GOT3 (cell line): Measurements from ENCODE around the gene RHOT1.
"Not testable (repeated sequence)": the region's sequence is repeated elsewhere in the genome, so short reads cannot be mapped to it uniquely, and the experiment has no call there.

ENCODE experiments used
- DNase-seq: peaks from one replicate; lab custom pipeline; 2025; ENCODE audit warnings: mixed read lengths; lab: John Stamatoyannopoulos, UW

The RHOT1 gene

GRCh38 chr17:32227910-32228309 is 85.6 kb downstream of the RHOT1 start:
- no peak for DNase-seq

- DNase-seq = no peak
Observed at GRCh38 chr17:32235588-32235987, 93.3 kb downstream of the RHOT1 start.

DNA sequence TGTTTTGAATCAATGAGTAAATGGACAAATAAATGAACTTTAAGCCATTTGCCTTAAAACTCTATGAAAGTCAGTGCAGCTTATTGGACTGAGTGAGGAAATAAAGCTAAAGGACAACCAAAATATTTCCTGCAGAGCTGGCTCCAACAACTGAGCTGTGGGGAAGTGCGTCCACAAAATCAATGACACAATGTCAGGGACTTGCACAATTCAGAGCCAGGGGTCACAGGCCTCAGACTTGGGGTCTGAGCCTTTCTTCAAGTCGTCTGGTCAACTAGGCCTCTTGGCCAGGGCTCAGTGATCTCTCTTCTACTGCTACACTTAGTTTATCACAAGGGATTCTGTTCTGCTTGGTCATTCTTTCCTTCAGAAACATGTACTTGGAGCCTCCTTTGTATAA is 97.2 kb downstream of the RHOT1 start:
- no peak for DNase-seq

GRCh38 chr17:32240750-32241149 is 98.4 kb downstream of the RHOT1 start:
- no peak for DNase-seq

- no peak for DNase-seq
Observed at GRCh38 chr17:32241640-32242039, 99.3 kb downstream of the RHOT1 start.

- DNase-seq = no peak
Observed at GRCh38 chr17:32249475-32249874, 107.2 kb downstream of the RHOT1 start.

GRCh38 chr17:32253117-32253611 is 110.9 kb downstream of the RHOT1 start:
- peak; percentile 33 for DNase-seq

- no peak for DNase-seq
Observed at GRCh38 chr17:32256012-32256700, 113.9 kb downstream of the RHOT1 start.

DNA sequence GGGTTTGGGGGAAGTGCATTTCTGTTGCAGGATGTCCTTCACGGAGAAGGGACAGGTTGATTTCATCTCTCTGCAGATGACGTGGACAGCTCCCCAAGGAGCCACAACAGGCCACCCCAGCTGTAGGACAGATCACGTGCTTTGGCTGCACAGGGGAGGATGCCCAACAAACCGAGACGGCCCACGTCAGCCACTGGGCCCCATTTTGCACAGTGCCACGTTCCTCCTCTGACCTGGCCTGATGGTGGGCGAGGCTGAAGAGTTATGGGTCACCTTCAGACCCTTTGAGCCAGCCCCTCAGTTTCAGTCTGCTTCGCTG is 114.4 kb downstream of the RHOT1 start:
- DNase-seq = no peak

DNA sequence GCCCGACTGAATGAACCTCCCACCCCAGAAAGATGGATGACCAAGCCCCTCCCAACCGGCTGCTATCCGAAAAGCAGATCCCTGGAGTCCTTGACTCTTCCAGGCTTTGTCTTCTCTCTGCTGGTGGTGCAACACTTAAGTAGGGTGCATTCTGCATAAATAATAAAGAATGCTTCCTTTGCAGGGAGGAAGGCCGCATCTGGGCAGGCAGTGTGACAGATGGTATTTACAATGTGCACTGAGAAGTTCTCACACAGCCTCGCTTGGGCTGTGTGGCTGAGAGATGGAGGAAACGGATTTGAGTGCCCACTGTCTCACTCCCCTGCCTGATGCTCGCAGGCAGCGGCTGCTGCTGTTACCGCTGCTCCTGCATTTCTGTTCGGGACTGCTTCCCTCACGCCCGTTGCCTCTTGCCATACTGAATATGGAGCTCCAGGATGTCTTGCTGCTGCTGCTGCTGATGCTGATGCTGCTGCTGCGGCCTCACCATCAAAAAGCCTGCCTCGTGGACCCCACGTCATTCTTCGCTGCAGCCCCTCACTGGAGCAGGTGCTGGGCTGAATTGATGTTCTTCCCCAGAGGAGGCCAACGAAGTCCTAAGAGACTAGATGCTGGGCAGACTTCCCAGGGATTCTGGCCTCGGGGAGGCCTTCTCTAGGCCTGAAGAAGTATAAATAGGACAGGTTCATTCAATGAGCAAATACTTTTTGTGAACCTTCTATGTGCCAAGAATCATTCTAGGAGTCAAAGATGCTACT is 116.3 kb downstream of the RHOT1 start:
- DNase-seq = no peak

- no peak for DNase-seq
Observed at GRCh38 chr17:32259586-32259985, 117.3 kb downstream of the RHOT1 start.

GRCh38 chr17:32261417-32261736 is 119.1 kb downstream of the RHOT1 start:
- DNase-seq = no peak

DNA sequence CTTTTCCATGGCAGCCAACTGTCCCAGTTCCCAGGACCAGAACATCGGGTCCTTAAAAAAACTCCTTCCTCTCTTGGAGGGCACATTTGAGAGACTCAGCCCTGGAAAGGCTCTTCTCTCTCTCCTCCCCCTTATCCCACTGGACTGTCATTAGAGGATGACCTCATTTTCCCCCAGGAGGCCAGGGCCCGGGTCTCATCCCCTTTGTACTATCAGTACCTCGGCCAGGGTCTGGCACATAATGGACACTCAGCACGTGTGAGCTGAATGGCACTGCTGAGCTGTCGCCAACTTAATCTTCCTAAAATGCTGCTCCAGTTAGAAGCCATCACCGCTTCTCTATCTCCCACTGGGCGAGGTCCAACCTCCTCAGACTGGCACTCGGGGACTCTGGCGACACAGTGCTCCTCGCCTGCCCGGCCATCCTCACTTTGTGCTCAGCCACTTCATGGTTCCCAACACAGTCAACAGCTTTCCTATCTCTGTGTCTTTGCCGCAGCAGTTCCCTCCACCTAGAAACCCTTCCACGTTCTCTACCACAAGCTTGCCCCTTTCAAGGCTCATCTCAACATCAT is 119.7 kb downstream of the RHOT1 start:
- no peak for DNase-seq

DNA sequence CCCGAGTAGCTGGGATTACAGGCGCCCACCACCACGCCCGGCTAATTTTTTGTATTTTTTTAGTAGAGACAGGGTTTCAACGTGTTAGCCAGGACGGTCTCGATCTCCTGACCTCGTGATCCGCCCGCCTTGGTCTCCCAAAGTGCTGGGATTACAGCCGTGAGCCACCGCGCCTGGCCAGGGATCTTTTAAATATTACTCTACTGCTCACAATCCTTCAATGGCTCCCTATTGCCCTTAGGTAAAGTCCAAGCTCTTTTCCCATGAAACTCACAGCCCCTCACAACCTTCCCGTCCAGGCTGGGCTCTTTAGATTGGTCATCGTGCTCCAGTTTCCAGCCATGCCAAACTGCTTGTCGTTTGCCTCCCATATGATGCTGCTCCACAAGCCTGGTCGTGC is 121.2 kb downstream of the RHOT1 start:
- not testable (repeated sequence) for DNase-seq

DNA sequence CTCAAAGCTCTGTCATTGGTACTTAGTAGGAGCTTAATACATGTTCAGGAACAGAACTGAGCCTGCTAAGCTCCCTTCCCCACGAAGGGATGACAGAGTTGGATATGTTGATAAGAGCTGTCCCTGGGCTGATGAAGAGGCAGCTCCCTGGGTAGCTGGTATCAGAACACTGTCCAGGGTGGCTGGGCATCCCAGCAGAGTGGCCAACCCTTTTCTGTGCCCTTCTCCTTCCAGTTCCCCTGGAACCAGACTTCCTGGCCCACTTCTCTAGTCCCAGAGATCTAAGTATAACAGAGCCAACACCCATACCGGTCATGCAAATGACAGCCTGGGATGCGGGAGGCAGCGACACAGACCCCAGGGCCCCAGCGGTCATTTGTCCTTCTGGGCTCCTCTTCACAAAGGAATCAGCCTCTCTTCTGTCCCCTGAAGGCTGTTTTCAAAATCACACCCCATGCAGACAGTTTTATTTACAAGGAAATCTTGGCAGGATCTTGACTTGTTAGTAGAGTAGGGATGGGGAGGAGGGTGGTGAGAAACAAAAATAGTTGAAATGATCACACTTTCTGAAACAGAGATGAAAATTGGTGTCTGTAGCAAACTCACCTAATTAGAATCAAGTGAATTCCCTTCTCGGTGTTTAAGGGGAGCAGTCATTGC is 122.0 kb downstream of the RHOT1 start:
- DNase-seq = no peak

- no peak for DNase-seq
Observed at GRCh38 chr17:32264823-32265191, 122.5 kb downstream of the RHOT1 start.

DNA sequence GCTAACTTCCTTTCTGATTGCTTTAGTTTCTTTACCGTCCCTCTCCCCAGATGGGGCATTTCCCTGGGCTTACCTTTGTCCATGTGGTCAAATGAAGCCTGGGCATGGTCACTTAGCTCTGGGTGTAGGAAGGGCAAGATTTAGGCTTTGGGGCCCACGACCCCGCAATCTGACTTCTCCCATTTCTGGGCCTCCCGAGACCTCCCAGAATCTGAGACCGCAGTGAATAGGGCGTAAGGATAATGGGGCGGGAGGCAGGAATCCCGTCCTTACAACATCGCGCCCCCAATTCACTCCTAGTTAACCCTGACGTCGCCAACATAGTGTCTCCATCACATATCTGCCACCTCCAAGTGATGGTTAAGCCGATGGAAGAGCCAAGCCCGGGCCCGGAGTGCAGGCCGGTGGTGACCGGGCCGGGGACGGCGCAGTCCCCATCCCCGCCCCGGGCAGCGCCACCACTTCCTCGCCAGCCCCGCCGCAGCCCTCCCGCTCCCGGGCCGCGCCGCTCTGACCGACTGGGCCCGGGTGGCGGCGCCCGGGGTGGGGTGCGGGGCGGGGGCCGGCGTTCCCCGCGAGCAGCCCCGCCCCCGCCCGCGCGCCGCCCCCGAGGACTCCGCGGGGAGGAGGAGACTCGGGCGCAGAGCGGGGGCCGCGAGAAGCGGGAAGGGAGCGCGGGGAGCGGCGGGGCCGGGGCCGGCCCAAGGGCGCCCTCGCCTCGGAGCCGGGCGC is 123.1 kb downstream of the RHOT1 start, which contains the start of gene RHBDL3:
Gene RHBDL3, plus strand, starts transcription at position 641 of the 732 bp plus-strand sequence. CDS start 358 bp downstream, outside the sequence.
- no peak for DNase-seq

- DNase-seq = no peak
Observed at GRCh38 chr17:32266051-32266388, 123.7 kb downstream of the RHOT1 start.

DNA sequence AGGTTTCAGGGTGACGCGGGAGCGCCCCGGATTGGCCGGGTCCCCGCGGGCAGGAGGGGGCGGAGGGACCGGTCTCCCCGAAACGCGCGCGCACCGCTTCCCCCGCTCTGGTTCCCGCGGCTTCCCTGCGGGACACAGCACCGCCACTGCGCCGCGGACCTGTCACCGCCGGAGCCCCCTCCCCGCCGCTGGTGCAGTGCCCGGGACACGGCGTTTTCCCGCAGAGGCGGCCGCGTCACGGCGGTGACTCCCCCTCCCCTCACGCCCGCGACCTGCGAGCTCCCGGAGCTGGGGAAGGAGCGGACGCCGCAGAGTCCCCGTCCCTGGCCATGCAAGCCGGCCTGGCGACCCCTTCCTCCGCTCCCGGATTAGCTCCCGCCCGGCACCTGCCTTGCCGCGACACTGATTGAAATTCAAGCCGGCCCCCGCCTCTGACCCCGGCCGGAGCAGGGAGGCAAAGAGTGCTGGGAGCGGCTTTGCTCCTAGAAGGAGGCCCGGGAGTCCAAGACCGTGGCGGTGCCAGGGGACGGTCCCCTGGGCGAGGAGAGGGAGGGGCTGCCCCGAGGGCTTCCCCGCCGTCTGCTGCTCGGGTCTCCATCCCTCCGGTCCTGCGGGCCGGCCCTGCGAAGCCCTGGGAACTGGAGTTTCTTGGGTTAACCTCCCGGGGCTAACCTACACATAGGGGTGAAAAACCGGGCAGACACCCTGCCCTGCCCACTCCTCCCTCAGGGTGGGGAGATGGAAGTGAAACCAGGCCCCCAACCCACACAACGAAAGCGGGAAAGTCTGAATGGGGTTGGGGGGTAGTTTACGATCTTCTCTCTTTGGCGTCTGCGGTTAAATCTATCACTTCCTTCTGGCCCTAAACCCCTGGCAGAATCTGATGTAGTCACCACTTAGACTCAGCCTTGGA is 124.3 kb downstream of the RHOT1 start:
- no peak for DNase-seq

DNA sequence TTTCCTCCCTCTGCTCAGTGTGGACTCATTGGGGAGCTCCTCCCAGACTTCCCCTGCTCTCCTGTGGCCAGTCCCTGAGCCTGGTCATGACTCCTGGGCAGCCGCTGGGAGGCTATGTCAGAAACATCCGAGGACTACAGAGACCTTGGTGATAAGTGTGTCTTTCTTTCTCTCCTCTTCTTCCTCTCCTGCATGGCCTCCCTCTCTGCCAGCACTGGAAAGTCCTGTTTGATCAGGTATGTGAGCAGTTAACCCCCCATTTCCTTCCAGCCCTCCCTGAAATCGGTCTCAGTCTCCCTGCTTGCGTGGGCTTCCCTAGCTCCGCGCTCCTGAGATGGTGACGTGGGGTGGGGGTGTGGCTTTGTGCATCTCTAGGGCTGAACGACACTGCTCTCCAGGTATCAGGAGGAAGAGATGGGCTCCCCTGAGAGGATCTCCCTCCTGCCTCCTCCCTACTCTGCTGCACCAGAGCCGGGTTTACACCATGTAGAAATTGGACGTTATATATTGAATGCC is 125.4 kb downstream of the RHOT1 start:
- DNase-seq = no peak

- DNase-seq = no peak
Observed at GRCh38 chr17:32268734-32269288, 126.5 kb downstream of the RHOT1 start.
